B cell (primary cell): ENCODE measurements around the gene GIMAP1. TPM values are rescaled to one million over a fixed set of nuclear protein-coding genes. Genes with fewer than 3 reads are reported as not detected.
A peak's percentile ranks its signal among the peaks of the same experiment; 100 is the strongest.

ENCODE experiments used
- ATAC-seq: fragments of 200-7000 bp; cut with Tn5 transposase; one replicate; pipeline ENCODE4 v1.10.0; 2021; ENCODE audit warnings: low read depth, mild to moderate bottlenecking, moderate number of reproducible peaks, moderate library complexity
- CTCF ChIA-PET: fragments of 350-600 bp; sonication (Branson Sonifier 250); formaldehyde crosslinking; loops from one replicate; lab custom pipeline; 2021; ENCODE audit warnings: antibody characterized with exemption, inconsistent platforms; lab: Charles Lee
- POLR2A ChIA-PET: fragments of 350-600 bp; sonication (Branson Sonifier 250); formaldehyde crosslinking; loops from one replicate; lab custom pipeline; 2021; ENCODE audit warnings: antibody characterized with exemption; lab: Charles Lee
- DNase-seq: peaks from one replicate; pipeline ENCODE4 v3.0.0; 2013
- H2AFZ ChIP-seq: 2 replicates; pipeline ENCODE4 v1.6.1; 2012; ENCODE audit warnings: mild to moderate bottlenecking, low read depth, low read length; ENCODE audit not compliant: insufficient read depth, poor library complexity, severe bottlenecking
- H3K27ac ChIP-seq, 2 donors: 1 replicate in 1 of 2; 2 replicates in 1 of 2; pipeline ENCODE4 v1.5.1; 2012 to 2013; ENCODE audit warnings: low read length in 2 of 2, mild to moderate bottlenecking in 2 of 2, moderate library complexity in 1 of 2
- H3K27me3 ChIP-seq, 4 experiments: fragments of 200-600 bp in 1 of 4; sonication (generic) in 1 of 4; replicated peaks in 1 of 4; 1 replicate in 2 of 4; 2 replicates in 2 of 4; pipeline versions ENCODE4 v1.6.1 to v1.7.0; 2013 to 2016; ENCODE audit warnings: low read length in 3 of 4, mild to moderate bottlenecking in 2 of 4, mixed read lengths in 1 of 4, moderate library complexity in 1 of 4; ENCODE audit not compliant: insufficient read depth in 4 of 4, control insufficient read depth in 3 of 4; ENCODE audit errors: control extremely low read depth in 1 of 4
- H3K36me3 ChIP-seq, 2 experiments: replicated peaks in 1 of 2; 1 replicate in 1 of 2; 2 replicates in 1 of 2; pipeline versions ENCODE4 v1.6.1 to v1.7.1; 2013; ENCODE audit warnings: low read length in 1 of 2; ENCODE audit not compliant: insufficient read depth in 2 of 2, control insufficient read depth in 1 of 2; ENCODE audit errors: control extremely low read depth in 1 of 2, extremely low read depth in 1 of 2
- H3K4me1 ChIP-seq, 2 donors: fragments of 200-600 bp in 1 of 2; sonication (generic) in 1 of 2; 1 replicate in 1 of 2; 2 replicates in 1 of 2; pipeline versions ENCODE4 v1.5.1 to v1.6.1; 2013 to 2017; ENCODE audit warnings: low read length in 2 of 2; ENCODE audit not compliant: control insufficient read depth in 2 of 2, insufficient read depth in 2 of 2
- H3K4me2 ChIP-seq: replicated peaks from 2 replicates; pipeline ENCODE3; 2012; ENCODE audit warnings: mild to moderate bottlenecking, low read depth, low read length; ENCODE audit not compliant: poor library complexity, severe bottlenecking
- H3K4me3 ChIP-seq, 5 experiments: fragments of 200-600 bp in 1 of 5; sonication (generic) in 1 of 5; 1 replicate in 3 of 5; 2 replicates in 2 of 5; pipeline versions ENCODE4 v1.5.1 to v1.7.0; 2011 to 2016; ENCODE audit warnings: low read length in 4 of 5, mild to moderate bottlenecking in 4 of 5, low read depth in 2 of 5, control low read depth in 1 of 5, moderate library complexity in 1 of 5; ENCODE audit not compliant: insufficient read depth in 1 of 5; ENCODE audit errors: control extremely low read depth in 1 of 5, extremely low read depth in 1 of 5
- H3K79me2 ChIP-seq: fragments of 200-600 bp; sonication (generic); one replicate; pipeline ENCODE4 v1.6.0; 2016; ENCODE audit warnings: low read length; ENCODE audit not compliant: control insufficient read depth, insufficient read depth
- H3K9ac ChIP-seq: fragments of 200-600 bp; sonication (generic); 2 replicates; pipeline ENCODE4 v1.6.1; 2017; ENCODE audit warnings: mild to moderate bottlenecking, low read length, moderate library complexity
- H3K9me3 ChIP-seq, 3 donors: one replicate each; pipeline versions ENCODE4 v1.6.1 to v1.7.1; 2013; ENCODE audit warnings: low read length in 2 of 3; ENCODE audit not compliant: control insufficient read depth in 2 of 3, insufficient read depth in 1 of 3; ENCODE audit errors: control extremely low read depth in 1 of 3
- H4K20me1 ChIP-seq: 2 replicates; pipeline ENCODE4 v1.6.0; 2012; ENCODE audit warnings: mild to moderate bottlenecking, low read length; ENCODE audit not compliant: insufficient read depth, control insufficient read depth, poor library complexity, severe bottlenecking
- H3K27ac Mint-ChIP-seq: one replicate; pipeline ENCODE4 v1.8.0; 2021; ENCODE audit warnings: mixed read lengths
- H3K27me3 Mint-ChIP-seq: one replicate; pipeline ENCODE4 v1.8.0; 2021; ENCODE audit warnings: mixed read lengths
- H3K4me1 Mint-ChIP-seq: one replicate; pipeline ENCODE4 v1.8.0; 2021; ENCODE audit warnings: mixed read lengths
- H3K4me3 Mint-ChIP-seq: one replicate; pipeline ENCODE4 v1.8.0; 2021; ENCODE audit warnings: mixed read lengths
- H3K9me3 Mint-ChIP-seq: one replicate; pipeline ENCODE4 v1.8.0; 2022; ENCODE audit warnings: mixed read lengths; ENCODE audit not compliant: insufficient read depth
- EZH2 ChIP-seq: IDR thresholded peaks from 2 replicates; pipeline ENCODE4 v1.6.1; 2012; ENCODE audit warnings: borderline replicate concordance, low read depth, mild to moderate bottlenecking, moderate library complexity, low read length; ENCODE audit not compliant: insufficient read depth, poor library complexity, severe bottlenecking
- WGBS: methylation state at CpG from one replicate; pipeline ENCODE4 v1.1.5; 2013; ENCODE audit warnings: missing lambda C conversion rate; ENCODE audit not compliant: insufficient coverage; 5-methylcytosine and 5-hydroxymethylcytosine counted together
- intact Hi-C: fragments of 100-400 bp; cut with micrococcal nuclease; formaldehyde crosslinking; loops from one replicate; pipeline ENCODE4 v1.10.0; 2022
- polyA minus RNA-seq: library from RNA; depleted of rRNA, polyadenylated mRNA; stranded (reverse); fragments of >200 nt; gene quantifications from 2 replicates; pipeline ENCODE4 v1.2.3, GENCODE V29; 2012
- polyA plus RNA-seq: library from polyadenylated mRNA; depleted of rRNA; stranded (reverse); fragments of >200 nt; gene quantifications from 2 replicates; pipeline ENCODE4 v1.2.3, GENCODE V29; 2012
- total RNA-seq, 2 donors: library from RNA; stranded (reverse); fragments of 120-200 nt in 1 of 2; gene quantifications; 1 replicate in 1 of 2; 2 replicates in 1 of 2; pipeline versions ENCODE4 v1.2.3 to v1.2.4, GENCODE V29; 2013 to 2022
- TF ChIP-seq, protein P1 (sequence below): fragments of 200-600 bp; IDR thresholded peaks from one replicate; pipeline ENCODE4 v1.8.0; 2022; ENCODE audit warnings: antibody characterized with exemption, mild to moderate bottlenecking

The GIMAP1 gene
- total RNA-seq, result 0.30 and 0.44 TPM in 2 replicates
- total RNA-seq (2013), result 1.2 TPM
- 0.63 and 0.68 TPM in 2 replicates for polyA plus RNA-seq
- polyA minus RNA-seq, result 0.86 and 1.4 TPM in 2 replicates

GRCh38 chr7:150716368-150716767, at the start of gene GIMAP1:
GIMAP1 (plus strand) TSS chr7:150716613; CDS start chr7:150719048, 2,435 bp downstream.
- no peaks in the 10 kb centered on the region for H3K79me2 ChIP-seq
- H3K9ac ChIP-seq, result peak within 1 kb of the TSS; percentile 75
- TF ChIP-seq EZH2, result no peak
- TF ChIP-seq, protein P1, sequence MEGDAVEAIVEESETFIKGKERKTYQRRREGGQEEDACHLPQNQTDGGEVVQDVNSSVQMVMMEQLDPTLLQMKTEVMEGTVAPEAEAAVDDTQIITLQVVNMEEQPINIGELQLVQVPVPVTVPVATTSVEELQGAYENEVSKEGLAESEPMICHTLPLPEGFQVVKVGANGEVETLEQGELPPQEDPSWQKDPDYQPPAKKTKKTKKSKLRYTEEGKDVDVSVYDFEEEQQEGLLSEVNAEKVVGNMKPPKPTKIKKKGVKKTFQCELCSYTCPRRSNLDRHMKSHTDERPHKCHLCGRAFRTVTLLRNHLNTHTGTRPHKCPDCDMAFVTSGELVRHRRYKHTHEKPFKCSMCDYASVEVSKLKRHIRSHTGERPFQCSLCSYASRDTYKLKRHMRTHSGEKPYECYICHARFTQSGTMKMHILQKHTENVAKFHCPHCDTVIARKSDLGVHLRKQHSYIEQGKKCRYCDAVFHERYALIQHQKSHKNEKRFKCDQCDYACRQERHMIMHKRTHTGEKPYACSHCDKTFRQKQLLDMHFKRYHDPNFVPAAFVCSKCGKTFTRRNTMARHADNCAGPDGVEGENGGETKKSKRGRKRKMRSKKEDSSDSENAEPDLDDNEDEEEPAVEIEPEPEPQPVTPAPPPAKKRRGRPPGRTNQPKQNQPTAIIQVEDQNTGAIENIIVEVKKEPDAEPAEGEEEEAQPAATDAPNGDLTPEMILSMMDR, result no peak
- Mint-ChIP-seq H3K27ac (peak within 1 kb of the TSS; percentile 59), H3K27me3 (no peaks in the 10 kb centered on the region), H3K4me1 (peaks cover 15% of the 10 kb centered on the region), H3K9me3 (peaks cover 4% of the 10 kb centered on the region), H3K4me3 (peak within 1 kb of the TSS; percentile 80)
- H3K9me3 ChIP-seq, result no peaks in the 10 kb centered on the region
- H4K20me1 ChIP-seq, result no peaks in the 10 kb centered on the region
- POLR2A ChIA-PET, result no interaction called here
- CTCF ChIA-PET, result no interaction called here
- peaks cover 17 to 18% of the 10 kb centered on the region in 2 donors for H3K4me1 ChIP-seq
- ATAC-seq (no peak), DNase-seq (peak; percentile 39)
- 12% methylated on average over 4 of the region's 5 CpGs for WGBS
- H3K27me3 ChIP-seq, result no peaks in the 10 kb centered on the region
- H2AFZ ChIP-seq, result peak within 1 kb of the TSS; percentile 75
- peaks cover 0 to 5% of the 10 kb centered on the region in 2 experiments for H3K36me3 ChIP-seq
- H3K27ac ChIP-seq, result peak within 1 kb of the TSS in 1 of 2 donors; percentile 71
- H3K4me2 ChIP-seq, result peak within 1 kb of the TSS; percentile 72
- H3K4me3 ChIP-seq, result peak within 1 kb of the TSS; percentile 40 to 70 (median 60)
- intact Hi-C loops, result no loop called here

DNA sequence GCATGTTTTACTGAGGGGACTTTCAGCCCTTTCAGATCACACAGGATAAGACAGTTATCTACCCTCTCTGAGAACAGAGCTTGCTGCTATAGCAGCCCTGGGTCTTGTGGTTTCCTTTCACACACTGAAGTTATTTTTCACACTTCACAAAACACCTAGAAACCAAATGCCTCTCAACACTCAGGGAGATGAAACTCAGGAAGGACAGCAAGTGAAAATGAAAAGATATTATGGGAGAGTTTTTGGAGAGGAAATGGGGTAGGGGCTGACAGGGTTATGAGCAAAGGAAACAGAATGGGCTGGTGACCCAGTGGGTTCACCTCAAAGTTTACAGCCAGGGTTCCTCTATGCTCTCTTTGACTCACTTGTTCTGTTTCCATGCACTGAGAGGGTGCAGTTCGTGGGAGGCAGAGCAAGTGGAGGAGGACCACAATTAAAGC, 47.9 kb upstream of the GIMAP1 start:
- ChIA-PET POLR2A (no interaction called here), CTCF (no interaction called here)
- TF ChIP-seq EZH2, result no peak
- TF ChIP-seq, protein P1, result no peak
- H3K27ac Mint-ChIP-seq, result no peak overlapping the region
- peaks cover 14% of the 10 kb centered on the region for H3K4me1 Mint-ChIP-seq
- H3K4me2 ChIP-seq, result peak overlapping the region; percentile 35
- H3K9me3 Mint-ChIP-seq, result peaks cover 3% of the 10 kb centered on the region
- H2AFZ ChIP-seq, result peak overlapping the region; percentile 24
- H3K4me1 ChIP-seq, result peaks cover 5 to 19% of the 10 kb centered on the region in 2 donors
- no peak for ATAC-seq
- H3K79me2 ChIP-seq, result no peaks in the 10 kb centered on the region
- H3K4me3 Mint-ChIP-seq, result no peak overlapping the region
- H3K27me3 Mint-ChIP-seq, result peaks cover 4% of the 10 kb centered on the region
- no peaks in the 10 kb centered on the region for H3K9me3 ChIP-seq
- peak overlapping the region; percentile 23 for H3K9ac ChIP-seq
- no peaks in the 10 kb centered on the region for H4K20me1 ChIP-seq
- DNase-seq, result no peak
- no CpG with 5 or more reads among the region's 1 CpG for WGBS
- no peaks in the 10 kb centered on the region for H3K27me3 ChIP-seq
- intact Hi-C loops, result no loop called here
- H3K36me3 ChIP-seq, result no peaks in the 10 kb centered on the region
- H3K4me3 ChIP-seq, result no peak overlapping the region
- H3K27ac ChIP-seq, result peak overlapping the region in 1 of 2 donors; percentile 9
